Thymus (tissue), 11 donors: ENCODE measurements around the gene IRF3. TPM values are rescaled to one million over a fixed set of nuclear protein-coding genes. Genes with fewer than 3 reads are reported as not detected.

Experiments
- DNase-seq, 9 donors: peaks; one replicate each; pipeline ENCODE4 v3.0.0-alpha.2; 2013; ENCODE audit warnings: low spot score in 9 of 9, low read depth in 6 of 9, missing footprints in 1 of 9
- H3K27ac ChIP-seq, 2 donors: one replicate each; pipeline ENCODE4 v1.5.1; 2013; ENCODE audit warnings: control low read depth in 1 of 2, low read depth in 1 of 2, low read length in 1 of 2, mild to moderate bottlenecking in 1 of 2, moderate library complexity in 1 of 2
- H3K27me3 ChIP-seq, 2 donors: one replicate each; pipeline ENCODE4 v1.5.1; 2013; ENCODE audit warnings: low read length in 1 of 2; ENCODE audit not compliant: control insufficient read depth in 2 of 2, insufficient read depth in 1 of 2
- H3K36me3 ChIP-seq, 2 donors: one replicate each; pipeline ENCODE4 v1.5.1; 2013; ENCODE audit warnings: low read length in 1 of 2, mild to moderate bottlenecking in 1 of 2, moderate library complexity in 1 of 2; ENCODE audit not compliant: control insufficient read depth in 2 of 2, insufficient read depth in 2 of 2
- H3K4me1 ChIP-seq, 2 donors: one replicate each; pipeline ENCODE4 v1.5.1; 2013; ENCODE audit warnings: low read length in 2 of 2; ENCODE audit not compliant: control insufficient read depth in 2 of 2, insufficient read depth in 2 of 2
- H3K4me3 ChIP-seq, 2 donors: one replicate each; pipeline ENCODE4 v1.5.1; 2013; ENCODE audit warnings: low read length in 2 of 2, control low read depth in 1 of 2, mild to moderate bottlenecking in 1 of 2
- H3K9me3 ChIP-seq, 2 donors: one replicate each; pipeline ENCODE4 v1.5.1; 2013; ENCODE audit warnings: low read length in 1 of 2, mild to moderate bottlenecking in 1 of 2; ENCODE audit not compliant: control insufficient read depth in 2 of 2, insufficient read depth in 1 of 2
- WGBS: extraction: QIAGEN DNeasy Blood & Tissue Kit; methylation state at CpG from one replicate; pipeline ENCODE4 v1.1.7; 2013; 5-methylcytosine and 5-hydroxymethylcytosine counted together
- polyA plus RNA-seq: library from polyadenylated mRNA; stranded (reverse); fragments of 200-250 nt; gene quantifications from one replicate; pipeline ENCODE4 v1.2.3, GENCODE V29; 2013
- total RNA-seq: library from RNA; stranded (reverse); fragments of 120-200 nt; gene quantifications from one replicate; pipeline ENCODE4 v1.2.4, GENCODE V29; 2013
- donor health status: healthy.

The IRF3 gene
- total and polyA plus RNA-seq, 2 donors = 83.6 to 259 TPM

DNA sequence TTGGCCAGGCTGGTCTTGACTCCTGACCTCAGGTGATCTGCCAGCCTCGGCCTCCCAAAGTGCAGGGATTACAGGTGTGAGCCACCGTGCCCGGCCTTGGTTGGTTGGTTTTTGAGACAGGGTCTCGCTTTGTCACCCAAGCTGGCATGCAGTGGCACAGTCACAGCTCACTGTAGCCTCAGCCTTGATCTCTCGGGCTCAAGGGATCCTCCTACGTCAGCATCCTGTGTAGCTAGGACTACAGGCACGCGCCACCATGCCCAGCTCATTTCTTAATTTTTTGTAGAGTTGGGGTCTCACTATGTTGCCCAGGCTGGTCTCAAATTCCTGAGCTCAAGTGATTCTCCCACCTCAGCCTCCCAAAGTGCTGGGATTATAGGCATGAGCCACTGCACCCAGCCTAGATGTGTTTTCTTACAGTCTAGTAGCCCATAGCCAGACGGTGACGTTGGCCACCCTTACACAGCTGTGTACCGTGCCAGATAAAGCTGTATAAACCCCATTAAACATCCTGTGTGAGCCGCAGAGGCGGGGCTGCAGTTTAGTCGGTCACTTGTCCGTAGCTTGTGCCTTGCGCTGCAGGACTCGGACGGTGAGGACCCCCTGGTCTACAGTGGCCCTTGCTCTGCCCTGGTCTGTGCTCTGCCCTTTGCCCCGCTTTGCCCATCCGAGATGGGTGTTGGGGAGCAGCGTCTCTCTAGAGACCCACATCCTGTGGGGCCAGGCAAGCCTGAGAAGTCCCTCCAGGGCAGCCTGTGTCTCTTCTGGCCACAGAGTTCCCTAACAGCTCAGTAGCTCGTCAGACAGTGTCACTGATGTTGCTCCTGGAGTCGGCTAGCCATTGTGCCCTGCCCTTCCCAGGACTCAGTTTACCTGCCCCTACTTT is 9.8 kb downstream of the IRF3 start:
- Histone ChIP-seq H3K36me3 (peaks cover 85 to 99% of the 10 kb centered on the region in 2 donors), H3K27ac (no peak overlapping the region), H3K9me3 (no peaks in the 10 kb centered on the region), H3K4me1 (no peaks in the 10 kb centered on the region), H3K4me3 (no peak overlapping the region), H3K27me3 (no peaks in the 10 kb centered on the region)
- DNase-seq = no peak
- 95% methylated on average over 23 of the region's 23 CpGs for WGBS

DNA sequence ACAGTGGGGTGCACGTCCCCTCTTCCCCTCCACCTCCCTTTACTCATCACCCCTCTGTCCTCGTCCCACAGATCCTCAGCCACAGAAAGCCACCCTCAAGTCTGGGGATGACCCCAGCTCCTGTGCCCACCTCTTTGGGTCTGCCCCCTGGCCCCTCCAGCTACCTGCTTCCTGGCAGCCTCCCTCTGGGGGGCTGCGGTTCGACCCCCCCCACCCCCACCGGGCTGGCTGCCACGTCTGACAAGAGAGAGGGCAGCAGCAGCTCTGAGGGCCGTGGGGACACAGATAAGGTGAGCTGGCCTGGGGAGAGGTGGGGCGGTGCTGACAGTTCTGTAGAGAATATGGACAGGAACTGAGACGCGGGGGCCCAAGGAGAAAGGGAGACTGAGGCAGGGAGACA is 11.1 kb downstream of the IRF3 start:
- no peaks in the 10 kb centered on the region for H3K4me1 ChIP-seq
- no peaks in the 10 kb centered on the region for H3K9me3 ChIP-seq
- H3K27me3 ChIP-seq = no peaks in the 10 kb centered on the region
- no peak overlapping the region for H3K27ac ChIP-seq
- H3K36me3 ChIP-seq = peaks cover 84 to 99% of the 10 kb centered on the region in 2 donors
- H3K4me3 ChIP-seq = no peak overlapping the region
- DNase-seq = no peak
- WGBS = 95% methylated on average over 10 of the region's 10 CpGs

DNA sequence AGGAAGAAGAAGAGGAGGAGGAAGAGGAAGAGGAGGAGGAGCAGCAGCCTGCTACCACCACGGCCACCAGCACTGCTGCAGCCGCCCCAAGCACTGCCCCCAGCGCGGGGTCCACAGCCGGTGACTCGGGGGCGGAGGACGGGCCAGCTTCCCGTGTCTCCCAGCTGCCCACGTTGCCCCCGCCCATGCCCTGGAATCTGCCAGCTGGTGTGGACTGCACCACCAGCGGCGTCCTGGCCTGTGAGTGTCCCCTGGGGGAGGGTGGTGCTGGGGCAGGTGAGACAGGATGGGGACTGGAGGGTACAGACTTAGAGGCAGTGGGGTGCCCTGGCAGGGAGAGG is 12.2 kb downstream of the IRF3 start:
- H3K4me3 ChIP-seq = no peak overlapping the region
- H3K9me3 ChIP-seq = no peaks in the 10 kb centered on the region
- H3K27ac ChIP-seq = no peak overlapping the region
- DNase-seq = no peak
- H3K36me3 ChIP-seq = peaks cover 80 to 94% of the 10 kb centered on the region in 2 donors
- WGBS = 96% methylated on average over 13 of the region's 13 CpGs
- H3K27me3 ChIP-seq = no peaks in the 10 kb centered on the region
- H3K4me1 ChIP-seq = no peaks in the 10 kb centered on the region

DNA sequence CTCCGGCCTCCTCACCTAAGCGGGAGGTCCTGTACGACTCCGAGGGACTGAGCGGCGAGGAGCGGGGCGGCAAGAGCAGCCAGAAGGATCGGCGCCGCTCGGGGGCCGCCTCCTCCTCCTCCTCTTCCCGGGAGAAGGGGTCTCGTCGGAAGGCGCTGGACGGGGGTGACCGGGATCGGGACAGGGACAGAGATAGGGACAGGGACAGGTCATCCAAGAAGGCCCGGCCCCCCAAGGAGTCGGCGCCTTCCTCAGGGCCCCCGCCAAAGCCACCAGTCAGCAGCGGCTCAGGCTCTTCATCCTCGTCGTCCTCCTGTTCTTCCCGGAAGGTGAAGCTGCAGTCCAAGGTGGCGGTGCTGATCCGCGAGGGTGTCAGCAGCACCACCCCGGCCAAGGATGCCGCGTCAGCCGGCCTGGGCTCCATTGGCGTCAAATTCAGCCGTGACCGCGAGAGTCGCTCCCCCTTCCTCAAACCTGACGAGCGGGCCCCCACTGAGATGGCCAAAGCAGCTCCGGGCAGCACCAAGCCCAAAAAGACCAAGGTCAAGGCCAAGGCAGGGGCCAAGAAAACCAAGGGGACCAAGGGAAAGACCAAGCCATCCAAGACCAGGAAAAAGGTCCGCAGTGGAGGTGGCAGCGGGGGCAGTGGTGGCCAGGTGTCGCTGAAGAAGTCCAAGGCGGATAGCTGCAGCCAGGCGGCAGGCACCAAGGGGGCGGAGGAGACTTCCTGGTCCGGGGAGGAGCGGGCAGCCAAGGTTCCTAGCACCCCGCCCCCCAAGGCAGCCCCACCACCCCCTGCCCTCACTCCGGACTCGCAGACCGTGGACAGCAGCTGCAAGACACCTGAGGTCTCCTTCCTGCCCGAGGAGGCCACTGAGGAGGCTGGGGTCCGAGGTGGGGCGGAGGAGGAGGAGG is 12.8 kb downstream of the IRF3 start:
- Histone ChIP-seq H3K36me3 (peaks cover 76 to 90% of the 10 kb centered on the region in 2 donors), H3K4me3 (no peak overlapping the region), H3K27ac (no peak overlapping the region), H3K27me3 (no peaks in the 10 kb centered on the region), H3K4me1 (no peaks in the 10 kb centered on the region), H3K9me3 (no peaks in the 10 kb centered on the region)
- 98% methylated on average over 58 of the region's 58 CpGs for WGBS
- no peak for DNase-seq

DNA sequence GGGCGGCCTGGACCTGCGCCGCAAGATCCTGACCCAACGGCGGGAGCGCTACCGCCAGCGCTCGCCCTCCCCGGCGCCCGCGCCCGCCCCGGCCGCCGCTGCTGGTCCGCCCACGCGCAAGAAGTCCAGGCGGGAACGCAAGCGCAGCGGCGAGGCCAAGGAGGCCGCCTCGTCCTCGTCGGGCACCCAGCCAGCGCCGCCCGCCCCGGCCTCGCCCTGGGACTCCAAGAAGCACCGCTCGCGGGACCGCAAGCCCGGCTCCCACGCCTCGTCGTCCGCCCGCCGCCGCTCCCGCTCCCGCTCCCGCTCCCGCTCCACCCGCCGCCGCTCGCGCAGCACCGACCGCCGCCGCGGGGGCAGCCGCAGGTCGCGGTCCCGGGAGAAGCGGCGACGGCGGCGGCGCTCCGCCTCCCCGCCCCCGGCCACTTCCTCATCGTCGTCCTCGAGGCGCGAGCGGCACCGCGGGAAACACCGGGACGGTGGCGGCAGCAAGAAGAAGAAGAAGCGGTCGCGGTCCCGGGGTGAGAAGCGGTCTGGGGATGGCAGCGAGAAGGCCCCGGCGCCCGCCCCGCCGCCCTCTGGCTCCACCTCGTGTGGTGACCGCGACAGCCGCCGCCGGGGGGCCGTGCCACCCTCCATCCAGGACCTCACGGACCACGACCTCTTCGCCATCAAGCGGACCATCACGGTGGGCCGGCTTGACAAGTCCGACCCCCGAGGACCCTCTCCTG is 13.7 kb downstream of the IRF3 start:
- no peaks in the 10 kb centered on the region for H3K9me3 ChIP-seq
- H3K4me3 ChIP-seq = no peak overlapping the region
- no peak overlapping the region for H3K27ac ChIP-seq
- H3K36me3 ChIP-seq = peaks cover 77 to 90% of the 10 kb centered on the region in 2 donors
- WGBS = 98% methylated on average over 110 of the region's 110 CpGs
- DNase-seq = no peak
- no peaks in the 10 kb centered on the region for H3K4me1 ChIP-seq
- H3K27me3 ChIP-seq = no peaks in the 10 kb centered on the region

DNA sequence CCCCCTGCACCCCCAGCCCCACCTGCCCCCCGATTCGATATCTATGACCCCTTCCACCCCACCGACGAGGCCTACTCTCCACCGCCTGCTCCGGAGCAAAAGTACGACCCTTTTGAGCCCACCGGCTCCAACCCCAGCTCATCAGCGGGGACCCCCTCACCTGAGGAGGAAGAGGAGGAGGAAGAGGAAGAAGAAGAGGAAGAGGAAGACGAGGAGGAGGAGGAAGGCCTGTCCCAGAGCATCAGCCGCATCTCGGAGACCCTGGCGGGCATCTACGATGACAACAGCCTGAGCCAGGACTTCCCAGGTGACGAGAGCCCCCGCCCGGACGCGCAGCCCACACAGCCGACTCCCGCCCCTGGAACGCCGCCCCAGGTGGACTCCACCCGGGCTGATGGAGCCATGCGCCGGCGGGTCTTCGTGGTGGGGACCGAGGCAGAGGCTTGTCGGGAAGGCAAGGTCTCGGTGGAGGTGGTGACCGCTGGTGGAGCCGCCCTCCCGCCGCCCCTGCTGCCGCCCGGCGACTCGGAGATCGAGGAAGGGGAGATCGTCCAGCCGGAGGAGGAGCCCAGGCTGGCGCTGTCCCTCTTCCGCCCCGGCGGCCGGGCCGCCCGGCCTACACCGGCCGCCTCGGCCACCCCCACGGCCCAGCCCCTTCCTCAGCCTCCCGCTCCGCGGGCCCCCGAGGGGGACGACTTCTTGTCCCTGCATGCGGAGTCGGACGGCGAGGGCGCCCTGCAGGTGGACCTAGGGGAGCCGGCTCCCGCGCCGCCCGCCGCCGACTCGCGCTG is 14.4 kb downstream of the IRF3 start:
- H3K36me3 ChIP-seq = peaks cover 77 to 90% of the 10 kb centered on the region in 2 donors
- no peaks in the 10 kb centered on the region for H3K27me3 ChIP-seq
- H3K4me1 ChIP-seq = no peaks in the 10 kb centered on the region
- no peak for DNase-seq
- H3K9me3 ChIP-seq = no peaks in the 10 kb centered on the region
- 98% methylated on average over 72 of the region's 72 CpGs for WGBS
- H3K4me3 ChIP-seq = no peak overlapping the region
- no peak overlapping the region for H3K27ac ChIP-seq

DNA sequence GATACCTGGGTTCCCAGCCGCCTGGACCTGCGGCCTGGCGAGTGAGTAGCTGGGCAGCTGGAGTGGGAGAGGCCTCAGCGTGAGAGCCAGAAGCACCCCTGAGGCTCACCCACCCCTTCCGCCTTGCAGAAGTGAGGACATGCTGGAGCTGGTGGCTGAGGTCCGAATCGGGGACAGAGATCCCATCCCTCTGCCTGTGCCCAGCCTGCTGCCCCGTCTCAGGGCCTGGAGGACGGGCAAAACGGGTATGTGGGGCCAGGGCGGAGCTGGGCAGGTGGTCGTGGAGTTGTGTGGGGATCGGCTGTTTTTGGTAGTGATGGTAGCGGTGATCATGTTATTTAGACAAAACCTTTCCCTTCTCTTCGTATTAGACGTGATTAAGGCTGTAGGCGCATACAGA is 19.1 kb downstream of the IRF3 start:
- Histone ChIP-seq H3K9me3 (no peaks in the 10 kb centered on the region), H3K36me3 (peaks cover 51 to 60% of the 10 kb centered on the region in 2 donors), H3K27ac (no peak overlapping the region), H3K27me3 (no peaks in the 10 kb centered on the region), H3K4me1 (peaks cover 9 to 16% of the 10 kb centered on the region in 2 donors), H3K4me3 (no peak overlapping the region)
- 98% methylated on average over 17 of the region's 17 CpGs for WGBS
- no peak for DNase-seq

DNA sequence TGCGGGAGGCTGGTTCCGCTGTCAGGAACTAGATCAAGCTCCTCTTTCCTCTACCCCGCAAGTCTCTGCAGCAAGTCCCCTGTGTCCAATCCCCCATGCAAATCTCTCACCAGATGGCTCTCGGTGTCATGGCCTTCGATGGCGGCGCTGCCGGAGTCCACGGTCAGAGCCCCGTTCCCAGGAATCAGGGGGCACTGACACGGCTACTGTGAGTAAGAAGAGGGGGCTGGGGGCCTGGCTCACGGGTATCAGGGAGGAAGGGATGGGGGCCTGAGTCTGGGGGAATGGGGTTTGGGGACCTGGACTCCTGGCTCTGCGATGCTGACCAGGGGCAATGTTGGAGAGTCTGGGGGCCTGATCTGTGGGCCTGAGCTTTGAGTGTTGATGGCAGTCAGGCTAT is 19.7 kb downstream of the IRF3 start:
- H3K9me3 ChIP-seq = no peaks in the 10 kb centered on the region
- peaks cover 12 to 22% of the 10 kb centered on the region in 2 donors for H3K4me1 ChIP-seq
- WGBS = 98% methylated on average over 13 of the region's 13 CpGs
- H3K4me3 ChIP-seq = no peak overlapping the region
- no peak overlapping the region for H3K27ac ChIP-seq
- peaks cover 46 to 56% of the 10 kb centered on the region in 2 donors for H3K36me3 ChIP-seq
- no peaks in the 10 kb centered on the region for H3K27me3 ChIP-seq
- no peak for DNase-seq
